Fibroblast of pulmonary artery (primary cell): ENCODE data around the gene CCDC179.
A peak's percentile ranks its signal among the peaks of the same experiment; 100 is the strongest.

Experiments
- DNase-seq: peaks from one replicate; pipeline ENCODE4 v3.0.0-alpha.2; 2010; ENCODE audit warnings: low read depth
- H3K4me3 ChIP-seq: replicated peaks from 2 replicates; pipeline ENCODE4 v1.5.1; 2011; ENCODE audit warnings: low read depth, mild to moderate bottlenecking, control low read depth, low read length, moderate library complexity
- CTCF ChIP-seq: IDR thresholded peaks from 2 replicates; pipeline ENCODE4 v1.5.1; 2011; ENCODE audit warnings: mild to moderate bottlenecking, control low read depth, low read length, inconsistent platforms; ENCODE audit errors: missing control alignments

Gene CCDC179

DNA sequence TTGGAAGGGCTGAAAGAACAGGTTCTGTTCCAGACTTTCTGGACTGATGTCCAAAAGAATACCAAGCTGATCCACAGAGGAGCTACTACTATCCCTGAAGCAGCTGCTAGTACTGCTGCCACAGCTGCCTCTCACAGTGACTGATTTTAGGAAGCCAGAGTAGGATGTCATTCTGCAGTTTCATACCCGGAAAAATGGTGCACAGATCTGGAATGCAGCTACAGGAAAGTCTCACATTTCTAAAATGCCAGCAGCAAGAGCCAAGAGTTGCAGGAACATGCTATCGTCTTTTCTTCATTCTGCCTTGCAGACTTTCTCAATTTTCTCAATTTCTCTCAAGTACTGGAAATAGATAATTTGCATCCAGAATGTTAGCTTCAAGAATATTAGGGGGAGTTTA is 19.4 kb upstream of the CCDC179 start:
- H3K4me3 ChIP-seq = no peak overlapping the region
- TF ChIP-seq CTCF = no peak
- DNase-seq = peak; percentile 49

- no peak for DNase-seq
- no peak for TF ChIP-seq CTCF
- H3K4me3 ChIP-seq = no peak overlapping the region
Measured at GRCh38 chr11:22878604-22879003, 18.3 kb upstream of the CCDC179 start.

GRCh38 chr11:22878039-22878438 is 17.8 kb upstream of the CCDC179 start:
- no peak overlapping the region for H3K4me3 ChIP-seq
- DNase-seq = no peak
- TF ChIP-seq CTCF = no peak

DNA sequence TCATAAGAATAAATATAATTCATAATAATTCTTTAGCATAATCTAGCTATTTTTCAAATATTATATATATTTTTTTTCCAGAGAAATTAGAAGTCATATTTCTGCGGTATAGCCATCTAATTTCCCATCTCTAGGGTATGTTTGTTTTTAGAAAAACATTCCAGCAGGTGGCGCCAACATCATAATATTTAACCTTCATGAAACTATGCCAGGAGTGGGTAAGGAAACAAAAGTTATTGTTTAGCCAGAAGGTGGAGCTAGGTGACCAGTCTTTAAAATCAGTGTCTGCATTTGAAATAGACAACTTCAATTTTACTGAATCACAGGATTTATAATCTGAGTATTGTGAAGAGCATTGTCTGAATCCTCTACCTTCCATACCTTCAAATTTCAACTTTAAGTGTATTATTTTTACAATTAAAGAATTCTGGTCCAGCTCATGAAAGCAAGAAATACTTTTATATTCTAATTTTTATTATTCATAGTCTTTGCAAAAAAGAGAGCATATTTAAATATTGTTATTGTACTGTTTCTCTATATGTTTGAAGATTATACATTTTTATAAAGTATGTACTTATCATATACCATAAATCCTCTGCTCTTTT is 15.7 kb upstream of the CCDC179 start:
- peak; percentile 76 for TF ChIP-seq CTCF
- no peak overlapping the region for H3K4me3 ChIP-seq
- peak; percentile 92 for DNase-seq

- no peak overlapping the region for H3K4me3 ChIP-seq
- no peak for TF ChIP-seq CTCF
- no peak for DNase-seq
Measured at GRCh38 chr11:22869325-22869724, 9.1 kb upstream of the CCDC179 start.

DNA sequence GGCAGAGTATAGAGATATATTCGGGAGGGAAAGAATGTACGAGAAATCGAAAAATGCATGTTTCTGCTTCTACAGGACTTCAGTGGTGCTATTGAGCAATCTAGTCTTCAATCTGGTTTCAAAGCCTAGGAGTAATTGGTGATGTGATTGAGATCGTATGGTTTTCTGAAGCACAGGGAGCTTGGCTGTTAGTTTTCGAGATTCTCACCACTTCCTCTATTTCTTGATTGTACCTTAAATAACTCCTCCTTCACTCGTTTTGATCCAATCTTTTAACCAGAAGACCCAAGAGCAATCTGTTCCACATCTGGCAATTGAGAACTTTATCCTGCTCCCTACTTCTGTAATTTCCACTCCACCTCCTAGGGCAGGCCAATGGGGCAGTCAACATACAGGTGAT is 518 bp downstream of the CCDC179 start:
- H3K4me3 ChIP-seq = no peak overlapping the region
- no peak for DNase-seq
- TF ChIP-seq CTCF = no peak

GRCh38 chr11:22851477-22851876 is 8.8 kb downstream of the CCDC179 start:
- no peak for TF ChIP-seq CTCF
- no peak for DNase-seq
- H3K4me3 ChIP-seq = no peak overlapping the region
